CD4-positive, alpha-beta T cell treated with Interleukin-12 subunit alpha and Interleukin-12 subunit beta, for 1 hour (primary cell): Measurements from ENCODE around the gene TAC4.

Experiments used
- DNase-seq: peaks from one replicate; pipeline ENCODE4 v3.0.0-alpha.2; 2020

TAC4 gene, protein sequence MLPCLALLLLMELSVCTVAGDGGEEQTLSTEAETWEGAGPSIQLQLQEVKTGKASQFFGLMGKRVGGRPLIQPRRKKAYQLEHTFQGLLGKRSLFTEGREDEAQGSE

DNA sequence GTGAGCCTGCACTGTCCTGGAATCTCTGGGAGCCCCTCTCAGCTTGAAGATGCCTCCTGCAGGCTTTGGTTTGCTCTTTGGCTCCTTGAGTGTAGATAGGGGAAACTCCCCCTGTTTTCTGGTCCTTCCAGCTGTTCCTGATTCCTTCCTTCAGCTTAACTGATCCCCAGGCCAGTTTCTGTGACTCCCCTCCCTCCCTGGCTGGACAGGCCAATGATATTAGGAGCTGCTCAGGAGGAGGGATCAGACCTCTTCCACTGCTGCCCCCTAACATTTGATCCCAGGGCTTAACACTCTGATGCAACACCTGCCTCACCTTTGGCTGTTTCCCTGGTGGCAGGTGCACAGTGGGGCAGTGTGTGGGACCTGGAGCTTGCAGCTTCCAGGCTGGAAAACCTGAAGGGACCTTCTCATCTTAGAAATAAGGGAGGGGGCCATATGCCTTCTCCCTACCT, at the start of gene TAC4:
TSS of gene TAC4 (minus strand) at position 51 of the 455 bp plus-strand sequence. CDS start 52 bp downstream, outside the sequence.
- DNase-seq = no peak

DNA sequence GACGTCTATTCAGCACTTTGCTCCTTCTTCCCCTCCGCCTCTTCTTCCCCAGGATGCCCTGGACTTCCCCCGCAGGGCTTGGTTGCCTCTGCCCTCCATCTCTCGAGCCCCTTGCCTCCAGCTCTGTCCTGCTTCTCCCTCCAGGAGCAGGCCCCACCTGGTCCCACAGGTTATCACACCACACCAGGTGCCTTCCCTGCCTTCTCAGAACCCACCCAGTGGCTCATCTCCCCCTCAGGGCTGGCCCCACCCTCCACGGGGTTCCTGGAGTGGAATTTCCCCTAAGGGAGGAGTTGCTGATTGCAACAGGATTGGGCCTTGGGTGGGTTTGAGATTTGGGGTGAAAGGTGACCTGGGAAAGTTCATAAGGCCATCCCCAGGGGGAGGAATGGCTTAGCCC, 49.0 kb upstream of the TAC4 start:
- DNase-seq = no peak

DNA sequence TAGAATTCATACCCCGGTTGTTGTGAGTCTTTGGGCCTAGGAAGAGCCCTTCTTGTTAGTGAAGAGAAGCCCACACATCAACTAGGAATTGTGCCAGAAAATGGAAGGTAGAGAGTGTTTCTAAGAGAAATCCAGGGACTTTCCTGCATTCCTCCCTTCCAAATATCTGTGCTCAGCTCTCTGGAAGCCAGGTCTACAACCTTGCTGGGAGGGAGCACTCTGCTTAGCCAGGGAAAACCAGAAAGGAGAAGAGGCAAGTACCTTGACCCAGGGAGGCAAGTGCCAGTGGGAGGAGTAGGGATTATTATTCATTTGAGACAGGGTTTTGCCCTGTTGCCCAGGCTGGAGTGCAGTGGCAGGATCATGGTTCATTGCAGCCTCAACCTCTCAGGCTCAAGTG, 48.4 kb upstream of the TAC4 start:
- DNase-seq = no peak

DNA sequence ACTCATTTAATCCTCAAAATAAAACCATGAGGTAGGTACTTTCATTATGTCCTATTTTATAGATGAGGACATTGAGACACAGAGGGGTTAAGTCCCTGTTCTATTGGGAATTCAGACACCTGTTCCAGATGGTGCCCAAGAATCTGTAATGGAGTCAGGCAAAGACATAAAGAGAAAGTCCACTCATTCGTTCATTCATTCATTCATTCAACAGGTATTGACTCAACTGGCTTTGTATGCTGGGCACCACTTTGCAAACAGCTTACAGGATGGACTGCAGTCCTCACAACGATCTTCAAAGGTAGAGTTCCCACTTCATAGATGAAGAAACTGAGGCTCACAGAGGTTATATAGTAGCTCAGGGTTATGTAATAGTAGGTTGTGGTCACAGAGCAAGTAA, 47.9 kb upstream of the TAC4 start:
- DNase-seq = no peak

DNA sequence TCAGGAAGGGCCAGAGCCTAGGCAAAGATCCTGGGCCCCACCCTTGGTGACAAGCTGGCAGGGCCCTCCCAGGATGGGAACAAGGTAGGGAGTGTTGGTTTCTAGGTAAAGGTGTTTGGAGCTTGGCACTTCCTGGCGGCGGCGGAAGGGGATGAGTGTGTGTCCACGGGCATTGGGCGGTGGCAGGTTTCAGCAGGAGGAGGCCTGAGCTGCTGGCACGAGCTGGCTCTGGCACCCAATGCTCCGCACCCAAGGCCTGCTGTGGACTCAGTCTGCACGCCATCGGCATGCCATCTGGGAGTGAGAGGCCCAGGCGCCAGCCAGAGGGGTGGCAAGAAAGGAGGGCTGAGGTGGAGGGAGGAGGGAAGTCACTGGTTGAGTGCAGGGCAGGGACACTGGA, 46.9 kb upstream of the TAC4 start:
- DNase-seq = no peak

DNA sequence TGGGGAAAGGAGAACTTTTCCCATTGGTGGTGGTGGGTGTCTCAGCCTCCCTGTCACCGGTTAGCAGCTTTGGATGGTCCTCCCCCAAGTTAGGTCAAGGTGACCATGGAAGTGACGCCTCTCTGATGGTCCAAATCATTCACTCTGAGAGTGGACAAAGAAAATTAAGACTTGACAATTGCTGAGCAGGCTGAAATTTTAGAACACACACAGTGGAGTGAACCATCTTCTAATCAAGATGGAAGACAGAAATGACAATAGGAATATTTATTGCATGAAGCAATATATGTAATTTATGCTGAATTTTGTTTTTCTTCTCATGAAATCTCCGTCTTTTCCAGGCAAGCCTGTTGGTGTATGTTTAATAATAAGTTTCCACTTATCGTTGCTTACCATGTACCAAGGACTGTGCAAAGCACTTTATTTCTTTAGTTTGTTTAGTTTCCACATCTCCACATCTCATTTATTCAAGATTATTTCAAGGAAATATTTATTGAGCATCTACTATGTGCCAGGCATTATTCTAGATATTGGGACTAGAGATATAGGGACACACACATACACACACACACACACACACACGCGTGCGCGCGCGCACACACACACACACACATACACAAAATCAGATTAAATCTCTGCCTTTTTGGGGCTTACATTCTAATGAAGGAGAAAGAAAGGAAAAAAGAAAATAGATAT, 44.0 kb upstream of the TAC4 start:
- DNase-seq = no peak

DNA sequence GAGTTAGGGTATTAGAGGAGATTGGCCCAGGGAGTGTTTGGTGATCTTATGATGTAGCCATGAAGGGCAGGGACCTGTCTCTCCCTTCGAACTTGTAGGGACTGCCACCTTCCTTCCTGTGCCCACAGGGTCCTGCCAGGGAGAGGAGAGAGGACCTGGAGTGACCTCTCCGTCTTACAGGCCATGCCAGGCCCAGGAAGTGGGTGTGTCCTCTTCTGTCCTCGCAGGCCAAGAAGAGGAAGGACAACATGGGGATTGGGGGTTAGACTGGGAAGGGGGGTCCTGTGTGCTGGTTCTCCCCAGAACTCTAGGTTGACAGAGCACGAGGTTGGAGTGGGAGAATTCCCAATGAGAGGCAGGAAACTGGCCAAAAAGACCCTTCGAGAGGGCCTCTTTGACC, 43.4 kb upstream of the TAC4 start:
- no peak for DNase-seq

DNA sequence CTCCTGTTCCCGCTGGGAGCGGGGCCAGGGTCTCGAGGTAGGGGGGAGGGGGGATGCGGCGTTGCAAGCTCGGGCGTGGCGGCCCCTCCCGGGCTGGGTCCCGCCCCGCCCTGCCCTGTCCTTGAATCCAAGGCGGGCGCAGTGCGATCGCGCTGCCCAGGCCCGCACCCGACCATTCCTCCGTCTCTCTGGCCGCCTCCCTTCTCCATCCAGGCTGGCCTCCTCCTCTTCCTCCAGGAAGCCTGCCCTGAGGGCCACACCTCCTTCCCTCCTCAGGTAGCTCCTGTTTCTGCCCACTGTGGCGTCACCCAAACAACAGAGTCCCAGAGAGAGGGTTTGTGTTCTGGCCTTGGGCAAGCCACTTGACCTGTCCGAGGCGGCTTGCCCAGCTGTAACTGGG, 43.0 kb upstream of the TAC4 start:
- no peak for DNase-seq

DNA sequence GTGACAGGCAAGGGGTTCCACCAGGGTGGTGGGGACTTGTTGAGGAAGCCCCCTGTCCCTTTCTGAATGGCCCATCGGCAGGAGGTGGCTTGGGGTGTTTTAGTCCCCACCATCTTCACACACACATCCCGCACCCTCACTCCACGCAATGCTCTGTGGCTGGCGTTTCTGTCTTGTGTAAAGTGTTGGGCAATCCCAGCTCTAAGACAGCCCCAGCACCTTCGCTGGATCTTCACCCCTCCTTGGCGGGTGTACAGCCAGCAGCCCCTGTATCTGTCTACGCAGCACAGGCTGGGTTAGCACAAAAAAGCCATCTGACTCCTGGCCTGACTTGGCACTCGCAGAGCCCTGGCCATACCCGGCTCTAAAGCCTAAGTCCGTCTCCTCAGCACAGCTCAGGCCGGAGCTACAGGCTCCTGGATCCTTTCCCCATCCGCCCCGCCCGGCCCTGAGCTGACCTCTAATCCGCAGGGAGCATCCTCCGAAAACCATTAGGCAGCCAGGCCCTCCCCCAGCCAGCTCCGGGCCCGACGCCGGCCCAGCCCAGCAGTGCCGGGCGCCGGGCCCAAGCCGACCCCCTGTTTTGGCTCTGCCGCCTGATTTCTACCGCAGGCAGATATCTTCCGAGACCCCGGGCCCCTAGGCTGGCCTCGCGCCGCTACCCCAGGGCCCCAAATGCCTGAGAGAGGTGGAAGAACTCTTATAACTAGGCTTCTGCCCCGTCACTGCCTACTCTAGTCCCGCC, 42.4 kb upstream of the TAC4 start:
- no peak for DNase-seq

DNA sequence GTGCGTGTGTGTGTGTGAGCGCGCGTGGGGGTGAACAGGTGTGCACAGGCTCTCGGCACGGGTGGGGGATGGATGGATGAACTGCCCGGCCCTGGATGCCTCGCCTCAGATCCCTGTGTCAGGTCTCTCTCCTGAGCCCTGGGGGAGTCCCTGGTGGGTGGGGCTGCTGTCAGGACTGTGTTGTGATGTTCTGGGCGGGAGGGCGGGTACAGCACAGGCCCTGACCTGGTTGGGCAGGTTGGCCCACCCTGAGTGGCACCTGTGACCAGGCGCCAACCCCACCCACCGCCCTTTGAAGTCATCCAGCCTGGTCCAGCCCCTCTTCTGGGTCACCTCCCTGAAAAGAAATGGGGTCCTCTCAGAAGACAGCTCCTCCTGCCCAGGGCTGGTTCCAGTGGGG, 41.6 kb upstream of the TAC4 start:
- no peak for DNase-seq

DNA sequence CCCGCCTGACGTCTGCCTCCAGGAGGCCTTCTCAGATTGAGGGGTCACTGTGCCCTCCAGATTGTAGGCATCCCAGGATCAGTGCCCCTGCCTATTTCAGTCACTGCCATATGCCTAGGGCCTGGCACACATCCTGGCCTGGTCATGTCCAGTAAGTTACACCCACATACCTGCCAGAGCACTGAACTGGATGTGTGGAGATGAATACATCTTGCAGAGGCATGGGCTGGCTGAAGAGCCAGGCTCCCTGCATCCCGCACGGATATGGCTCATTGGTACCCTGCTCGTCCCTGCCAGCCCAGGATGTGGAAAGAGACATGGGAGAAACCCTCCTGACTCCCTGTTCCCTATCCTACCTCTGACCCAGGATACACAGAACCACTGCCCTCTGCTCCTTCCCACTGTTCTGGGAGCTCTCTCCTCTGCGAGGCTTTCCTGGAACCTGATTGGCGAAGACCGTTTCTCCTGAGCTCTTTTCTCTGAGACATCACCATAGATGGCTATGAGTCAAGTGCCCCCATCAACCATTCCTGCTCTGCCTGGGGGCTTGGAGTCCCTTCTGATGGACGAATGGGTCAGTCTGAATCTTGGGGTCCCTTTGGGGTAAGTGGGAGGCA, 40.0 kb upstream of the TAC4 start:
- DNase-seq = no peak

DNA sequence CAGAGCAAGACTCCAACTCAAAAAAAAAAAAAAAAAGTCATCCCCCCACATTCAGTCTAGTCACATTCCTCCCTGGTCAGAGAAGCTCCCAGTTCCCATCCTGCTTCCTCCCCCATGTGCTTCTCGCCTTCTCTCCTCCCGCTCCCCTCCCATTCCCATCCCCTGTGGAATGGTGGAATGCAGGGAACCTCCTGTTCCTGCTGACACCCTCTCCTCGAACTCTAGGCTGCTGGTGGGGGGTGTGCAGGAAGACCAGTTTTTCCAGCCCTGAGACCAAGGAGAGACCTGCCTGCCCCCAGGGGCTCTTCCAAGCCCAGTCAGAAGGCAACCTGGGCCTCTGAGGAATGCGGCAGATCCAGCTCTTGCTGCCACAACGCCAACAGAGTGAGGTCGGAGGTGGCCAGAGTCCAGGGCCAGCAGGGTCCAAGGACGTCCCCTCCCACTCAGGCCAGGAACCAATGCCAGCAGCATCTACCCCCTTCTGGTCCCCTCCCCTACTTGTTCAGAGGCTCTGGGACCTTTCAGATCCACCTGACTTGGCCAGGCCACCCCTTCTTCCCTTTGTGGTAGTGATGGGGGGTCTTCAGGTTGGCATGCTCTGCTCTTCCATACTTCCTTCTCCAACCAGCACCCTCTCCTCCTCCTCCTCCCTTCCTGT, 39.3 kb upstream of the TAC4 start:
- no peak for DNase-seq

DNA sequence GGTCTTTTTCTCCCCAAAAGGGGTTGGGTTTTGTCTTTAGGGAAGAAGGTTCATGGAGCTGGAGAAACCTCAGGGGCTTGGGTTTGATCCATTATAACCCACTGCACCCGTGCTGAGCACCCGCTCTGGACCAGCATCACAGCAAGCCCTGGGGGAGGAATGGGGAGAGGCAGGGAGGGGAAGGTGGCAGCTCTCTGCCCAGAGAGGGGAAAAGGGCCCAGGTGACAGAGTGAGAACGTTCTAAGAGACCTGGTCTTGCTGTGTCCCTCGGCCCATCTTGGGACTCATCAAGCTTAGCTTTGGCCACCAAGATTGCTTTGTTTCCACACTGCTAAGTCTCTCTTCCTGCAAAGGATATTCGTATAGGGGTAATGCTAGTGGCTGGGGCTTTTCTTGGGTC, 38.2 kb upstream of the TAC4 start:
- DNase-seq = no peak

DNA sequence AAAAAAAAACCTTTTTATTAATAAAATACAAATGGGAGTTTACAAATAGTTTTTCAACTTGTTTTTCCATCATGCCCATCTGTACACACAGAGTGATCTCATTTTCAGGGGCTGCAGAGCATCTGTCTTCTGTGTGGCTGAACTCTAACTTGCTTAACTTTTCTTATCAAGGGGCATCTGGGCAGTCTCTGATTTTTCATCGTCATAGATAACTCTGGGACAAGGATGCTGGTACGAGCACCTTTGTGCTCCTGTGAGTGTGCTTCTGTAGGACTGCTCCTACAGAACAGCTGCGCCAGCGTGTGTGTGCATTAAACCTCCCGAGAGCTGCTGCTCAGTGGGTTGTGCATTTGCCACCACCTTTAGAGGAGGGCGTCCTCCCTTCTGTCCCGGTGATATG, 34.6 kb upstream of the TAC4 start:
- no peak for DNase-seq

DNA sequence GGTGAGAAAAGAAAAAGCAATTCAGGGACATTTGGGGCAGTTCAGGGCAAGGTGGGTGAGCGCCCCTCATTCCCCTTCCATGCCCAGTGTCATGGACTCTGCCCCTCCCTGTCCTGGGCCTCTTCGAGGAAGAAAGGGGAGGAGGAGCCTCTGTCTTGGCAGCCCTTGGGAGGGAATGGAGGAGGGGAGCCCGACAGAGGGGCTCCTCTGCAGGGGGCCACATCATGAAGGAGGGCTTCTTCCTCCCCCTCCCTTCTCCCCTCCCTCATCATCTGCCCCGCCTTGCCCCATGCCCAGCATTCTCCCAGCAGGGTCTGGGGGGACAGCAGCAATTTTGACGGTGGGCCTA, 33.2 kb upstream of the TAC4 start:
- DNase-seq = no peak

DNA sequence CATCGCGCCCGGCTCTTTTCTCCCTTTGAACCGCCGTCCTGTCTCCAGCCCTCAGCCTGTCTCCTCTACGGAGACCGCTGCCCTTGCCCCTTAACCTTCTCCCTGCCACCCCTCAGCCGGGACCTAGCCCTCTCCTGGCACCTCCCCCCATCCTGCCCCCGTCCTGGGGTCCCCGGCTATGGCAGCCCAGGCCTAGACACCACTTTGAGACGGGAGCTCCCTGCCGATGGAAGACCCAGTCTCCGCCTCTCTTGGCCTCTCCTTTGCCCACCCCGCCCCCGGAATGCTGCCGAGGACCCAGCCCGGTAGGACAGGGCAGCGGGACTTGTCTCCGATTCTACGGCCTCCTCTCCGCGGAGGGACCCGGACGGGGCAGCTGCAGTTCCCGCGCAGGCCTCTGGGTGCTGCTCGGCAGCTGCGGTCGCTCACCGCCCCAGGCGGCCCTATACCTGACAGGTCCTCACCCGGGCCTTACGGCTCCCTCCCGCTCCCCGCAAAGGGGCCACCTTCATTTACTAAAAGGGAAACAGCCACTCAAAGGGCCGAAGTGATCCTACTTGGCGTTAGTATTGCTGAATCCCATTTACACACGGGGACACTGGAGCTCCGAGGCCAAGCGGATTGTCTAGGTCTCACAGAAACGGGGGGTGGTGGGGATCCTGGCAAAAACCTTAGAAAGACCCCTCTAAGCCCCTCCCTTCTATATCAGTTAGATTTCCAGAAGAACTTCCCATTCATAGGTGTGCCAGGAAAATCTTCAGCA, 32.6 kb upstream of the TAC4 start:
- peak; percentile 73 for DNase-seq

DNA sequence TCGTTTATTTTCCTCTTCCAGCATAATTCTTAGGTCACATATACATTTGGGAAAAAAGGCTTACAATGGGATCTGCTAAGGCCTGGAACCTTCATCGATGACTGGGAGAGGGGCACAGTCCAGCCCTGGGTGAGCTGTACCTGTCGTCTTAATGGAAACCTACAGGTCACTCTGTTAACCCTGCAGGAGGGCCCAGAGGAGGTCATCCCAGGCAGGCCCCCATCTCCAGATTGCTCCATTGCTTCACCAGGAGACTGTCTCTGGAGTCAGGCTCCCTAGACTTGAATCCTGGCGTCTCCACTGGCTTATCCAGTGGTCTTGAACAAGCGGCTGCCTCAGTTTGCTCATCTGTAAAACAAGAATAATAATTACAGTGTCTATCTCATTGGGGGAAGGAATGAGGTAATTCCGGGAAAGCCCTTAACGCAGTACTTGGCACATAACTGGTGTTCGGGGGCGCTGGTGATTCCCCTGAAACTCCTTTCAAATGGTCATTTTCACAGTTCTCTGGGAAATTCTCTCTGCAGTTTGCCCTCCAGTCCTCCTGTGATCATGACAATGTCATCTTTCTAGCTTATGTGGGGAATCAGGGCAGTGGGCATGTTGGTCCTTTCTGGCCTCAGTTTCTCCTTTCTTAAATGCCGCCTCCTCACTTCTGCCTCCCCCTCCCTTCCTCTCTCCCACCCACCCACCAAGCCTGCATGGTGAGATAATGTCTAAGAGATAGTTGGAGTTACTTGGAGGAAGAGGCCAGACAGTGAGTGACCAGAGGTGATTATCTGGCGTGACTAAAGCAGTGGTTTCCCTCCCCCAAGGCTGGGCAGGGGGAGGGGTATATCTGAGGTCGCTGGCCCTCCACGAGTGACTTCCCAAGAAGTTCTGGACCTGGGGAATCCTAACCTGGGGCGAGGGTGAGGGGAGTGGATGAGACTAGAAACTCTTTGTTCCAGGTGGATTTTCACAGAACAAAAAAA, 31.3 kb upstream of the TAC4 start:
- no peak for DNase-seq

DNA sequence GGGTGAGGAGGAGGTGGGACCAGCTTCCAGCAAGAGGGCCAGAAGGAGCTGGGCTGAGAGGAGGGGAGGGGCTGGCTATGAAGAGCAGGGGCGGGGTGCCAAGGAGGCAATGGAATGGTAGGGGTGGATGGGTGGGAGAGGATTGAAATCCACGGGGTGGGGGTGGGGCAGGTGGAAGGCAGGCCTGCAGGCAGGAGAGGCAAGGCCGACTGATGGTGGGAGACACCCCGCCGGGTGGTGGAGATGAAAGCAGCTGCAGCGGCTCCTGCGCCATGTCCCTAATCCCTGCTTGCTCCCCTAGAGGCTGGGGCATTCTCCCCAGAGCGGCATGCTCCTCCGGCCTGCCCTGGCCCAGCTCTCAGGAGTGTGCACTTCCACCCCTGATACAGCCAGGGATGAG, 27.8 kb upstream of the TAC4 start:
- DNase-seq = no peak

DNA sequence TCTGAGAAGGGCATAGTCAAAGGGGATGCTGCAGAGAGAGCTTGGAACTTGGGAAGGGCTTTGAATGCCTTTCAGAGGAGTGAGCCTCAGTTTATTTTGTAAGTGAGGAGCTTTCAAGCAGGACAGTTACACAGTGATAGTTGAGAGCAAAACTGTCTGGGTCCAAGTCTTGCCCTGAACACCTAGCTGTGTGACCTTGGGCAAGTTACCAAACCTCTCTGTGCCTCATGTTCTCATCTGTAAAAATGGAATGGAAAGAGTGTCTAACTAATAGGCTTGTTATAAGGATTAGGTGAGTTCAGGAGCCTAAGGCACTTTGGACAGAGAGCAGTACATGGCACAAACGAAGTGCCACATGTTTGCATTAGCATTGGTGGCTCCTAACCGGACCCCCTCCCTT, 27.0 kb upstream of the TAC4 start:
- DNase-seq = no peak

DNA sequence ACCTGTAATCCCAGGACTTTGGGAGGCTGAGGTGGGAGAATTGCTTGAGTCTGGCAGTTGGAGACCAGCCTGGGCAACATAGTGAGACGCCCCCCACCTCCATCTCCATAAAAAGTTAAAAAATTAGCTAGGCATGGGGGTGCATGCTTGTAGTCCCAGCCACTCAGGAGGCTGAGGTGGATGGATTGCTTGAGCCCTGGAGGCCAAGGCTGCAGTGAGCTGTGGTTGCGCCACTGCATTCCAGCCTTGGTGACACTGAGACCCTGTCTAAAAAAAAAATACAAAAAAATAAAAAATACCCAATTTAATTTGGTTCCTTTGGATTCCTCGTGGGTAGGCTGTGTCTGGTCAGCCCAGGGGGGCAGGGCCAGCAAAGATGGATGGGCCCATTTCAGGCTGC, 26.1 kb upstream of the TAC4 start:
- DNase-seq = no peak

DNA sequence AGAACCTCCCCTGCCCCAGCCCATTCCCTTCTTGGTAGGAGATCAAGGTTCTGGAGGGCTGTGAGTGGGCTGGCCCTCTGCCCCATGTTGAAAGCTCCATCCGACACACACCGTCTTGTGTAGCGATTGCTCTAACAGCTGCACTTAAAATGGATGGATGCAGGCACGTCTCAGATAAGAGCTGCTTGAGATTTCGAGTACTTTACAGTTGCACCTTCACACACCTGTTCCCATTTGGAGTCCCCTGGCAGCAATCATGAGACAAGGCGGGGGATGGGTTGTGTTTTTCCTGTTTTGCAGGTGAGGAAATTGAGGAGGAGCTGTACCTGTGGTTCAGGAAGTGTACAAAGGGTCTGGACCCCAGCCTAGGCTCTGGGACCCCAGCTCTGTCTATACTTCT, 25.6 kb upstream of the TAC4 start:
- DNase-seq = no peak
